Mesenteric fat pad (tissue), 1 donor: Measurements from ENCODE around the gene AKT2. TPM values are rescaled to one million over a fixed set of nuclear protein-coding genes. Genes with fewer than 3 reads are reported as not detected.

ENCODE experiments used
- DNase-seq: peaks from one replicate; pipeline ENCODE4 v3.0.0-alpha.2; 2020; ENCODE audit warnings: low spot score
- total RNA-seq: library from RNA; stranded (reverse); fragmentation: NEBNext Ultra II Directional; extraction: Animal tissue kit (Norgen Biotek cat#: 25700); gene quantifications from one replicate; pipeline ENCODE4 v1.2.1, GENCODE V29; 2021
- donor health status: DM: yes; HTN: yes; CAD: no.

Gene AKT2
- total RNA-seq, 1 donor from 2014 or later: 189 TPM

DNA sequence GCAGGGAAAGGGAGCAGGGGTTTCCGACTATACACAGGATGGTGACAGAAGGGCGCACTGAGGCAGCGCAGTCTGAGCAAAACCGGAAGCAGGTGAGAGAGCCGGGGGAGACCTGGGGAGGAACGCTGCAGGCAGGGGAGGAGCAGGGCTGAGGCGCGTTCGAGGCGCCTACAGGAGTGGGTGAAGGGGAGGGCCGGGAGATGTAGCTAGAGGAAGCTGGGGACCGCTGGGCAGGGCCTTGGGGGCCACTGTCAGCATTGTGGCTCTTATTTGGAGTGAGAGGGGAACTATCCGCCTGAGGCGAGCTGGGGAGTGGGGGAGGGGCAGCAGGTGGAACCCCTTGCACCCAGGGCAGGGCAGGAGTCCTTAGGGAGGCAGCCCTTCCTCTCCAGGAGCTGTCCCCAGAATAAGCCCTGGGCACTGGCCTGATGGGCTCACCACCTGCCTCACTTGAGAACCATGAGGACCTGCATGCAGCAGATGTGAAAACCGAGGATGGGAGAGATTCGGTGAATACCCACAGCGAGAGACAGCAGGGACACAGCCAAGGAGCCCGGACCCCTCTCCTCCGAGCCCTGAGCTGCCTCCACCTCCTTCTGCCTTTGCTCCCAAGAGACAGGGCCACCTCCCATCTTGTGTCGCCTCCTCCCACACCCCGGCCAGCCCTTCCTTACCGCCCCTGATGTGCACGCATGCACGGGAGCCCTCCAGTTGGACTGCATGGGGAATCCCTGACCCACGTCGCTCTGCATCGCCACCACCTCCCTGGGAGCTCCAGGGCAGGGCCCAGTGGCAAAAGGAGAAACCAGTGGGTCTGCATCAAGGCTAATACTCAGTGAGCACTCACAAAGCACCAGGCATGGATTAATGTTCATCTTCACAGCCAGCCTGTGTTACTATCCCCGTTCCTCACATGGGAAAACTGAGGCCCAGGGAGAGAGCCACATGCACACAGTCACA lies 10.3 kb downstream of the AKT2 start:
- no peak for DNase-seq

DNA sequence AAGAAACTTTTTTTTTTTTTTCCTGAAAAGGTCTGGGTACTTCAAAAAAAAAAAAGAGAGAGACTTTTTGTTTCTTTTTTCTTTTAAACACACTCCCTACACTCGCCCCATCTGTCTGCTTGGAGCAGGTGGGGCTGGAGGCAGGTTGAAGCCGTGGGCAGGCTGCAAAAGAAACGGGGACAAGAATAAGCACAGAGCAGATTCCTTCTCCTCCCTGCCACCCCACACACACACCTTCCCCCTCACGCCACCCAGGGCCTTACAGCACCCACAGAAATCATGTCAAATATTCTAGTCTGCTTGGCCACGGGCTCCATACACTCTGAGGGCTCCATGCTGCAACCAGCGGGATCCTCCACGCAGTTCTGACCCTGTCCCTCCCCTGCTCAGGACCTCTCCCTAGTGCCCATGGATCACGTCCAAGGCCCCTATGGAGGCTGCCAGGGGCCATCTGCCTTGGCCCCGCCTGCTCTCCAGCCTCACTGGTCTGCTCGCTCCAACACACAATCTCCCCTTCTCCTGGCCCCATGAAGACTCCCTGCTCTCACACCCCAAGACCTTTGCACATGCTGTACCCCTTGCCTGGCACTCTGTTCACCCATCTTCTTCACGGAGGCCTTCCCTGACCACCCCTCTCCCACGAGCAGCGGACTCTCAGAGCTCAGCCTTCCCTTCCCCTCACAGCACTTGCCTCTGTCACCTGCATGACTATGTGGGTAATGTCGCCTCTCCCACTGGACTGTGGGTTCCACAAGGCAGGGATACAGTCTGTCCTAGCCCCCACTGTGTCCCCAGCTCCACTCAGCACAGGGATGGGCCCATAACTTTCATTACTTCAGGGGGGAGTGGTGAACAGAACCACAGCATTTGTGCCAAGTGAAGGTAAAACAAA lies 11.4 kb downstream of the AKT2 start:
- no peak for DNase-seq

DNA sequence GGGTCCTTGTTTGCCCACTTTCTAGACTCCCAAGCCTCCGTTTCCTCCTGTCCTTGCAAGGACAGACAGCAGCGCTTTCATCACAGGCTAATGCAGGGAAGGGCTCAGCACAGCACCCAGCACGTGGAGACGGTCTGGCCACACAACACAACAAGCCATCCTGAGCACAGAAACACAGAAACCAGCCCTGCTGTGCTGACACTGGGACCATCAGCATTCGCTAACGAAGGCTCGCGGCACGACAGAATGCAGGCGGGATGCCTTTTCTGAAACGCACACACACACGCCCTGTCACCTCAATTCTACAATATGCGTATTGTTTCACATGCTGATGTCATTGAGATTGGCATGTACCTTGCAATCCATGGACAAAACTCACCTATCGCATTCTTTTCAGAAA lies 12.9 kb downstream of the AKT2 start:
- DNase-seq: no peak

DNA sequence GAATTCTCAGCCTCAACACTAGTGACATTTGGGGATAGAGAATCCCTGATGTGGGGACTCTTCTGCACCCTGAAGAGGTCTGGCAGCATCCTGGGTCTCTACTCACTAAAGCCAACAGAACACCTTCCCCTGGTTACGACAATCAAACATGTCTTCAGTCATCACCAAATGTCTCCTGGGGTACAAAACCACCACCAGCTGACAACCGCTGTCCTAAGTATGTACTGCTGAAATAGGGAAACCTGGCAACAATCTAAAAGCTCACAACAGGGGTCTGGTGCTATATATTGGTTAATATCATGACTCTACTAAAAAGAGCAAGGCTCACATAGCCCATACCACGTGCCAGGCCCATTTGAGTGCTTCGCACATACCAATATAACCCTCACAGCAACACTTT lies 13.4 kb downstream of the AKT2 start:
- DNase-seq: no peak

DNA sequence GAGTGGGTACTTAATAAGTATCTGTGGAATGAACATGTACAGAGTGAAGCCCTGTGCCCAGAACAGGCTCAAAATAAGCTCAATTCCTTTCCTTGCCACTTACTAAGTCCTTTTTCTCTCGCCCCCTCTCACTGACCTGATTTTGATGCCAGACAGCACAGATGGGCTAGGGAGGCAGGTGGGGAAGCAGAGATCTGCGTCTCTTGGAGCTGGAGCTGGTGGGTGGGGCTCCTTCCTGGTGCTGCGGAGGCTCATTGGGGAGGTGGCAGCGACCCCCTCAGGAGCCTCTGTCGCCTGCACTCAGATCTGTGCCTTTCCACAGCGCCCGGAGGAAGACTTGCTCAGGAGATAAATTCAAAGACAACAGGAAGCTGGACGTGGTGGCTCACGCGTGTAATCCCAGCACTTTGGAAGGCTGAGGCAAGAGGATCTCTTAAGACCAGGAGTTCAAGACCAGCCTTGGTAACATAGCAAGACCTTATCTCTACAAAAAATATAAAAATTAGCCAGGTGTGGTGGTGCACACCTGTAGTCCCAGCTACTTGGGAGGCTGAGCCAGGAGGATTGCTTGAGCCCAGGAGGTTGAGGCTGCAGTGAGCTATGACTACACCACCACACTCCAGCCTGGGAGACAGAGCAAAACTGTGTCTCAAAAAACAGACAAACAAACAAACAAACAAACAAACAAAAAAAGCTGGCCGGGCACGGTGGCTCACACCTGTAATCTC lies 14.6 kb downstream of the AKT2 start:
- no peak for DNase-seq

DNA sequence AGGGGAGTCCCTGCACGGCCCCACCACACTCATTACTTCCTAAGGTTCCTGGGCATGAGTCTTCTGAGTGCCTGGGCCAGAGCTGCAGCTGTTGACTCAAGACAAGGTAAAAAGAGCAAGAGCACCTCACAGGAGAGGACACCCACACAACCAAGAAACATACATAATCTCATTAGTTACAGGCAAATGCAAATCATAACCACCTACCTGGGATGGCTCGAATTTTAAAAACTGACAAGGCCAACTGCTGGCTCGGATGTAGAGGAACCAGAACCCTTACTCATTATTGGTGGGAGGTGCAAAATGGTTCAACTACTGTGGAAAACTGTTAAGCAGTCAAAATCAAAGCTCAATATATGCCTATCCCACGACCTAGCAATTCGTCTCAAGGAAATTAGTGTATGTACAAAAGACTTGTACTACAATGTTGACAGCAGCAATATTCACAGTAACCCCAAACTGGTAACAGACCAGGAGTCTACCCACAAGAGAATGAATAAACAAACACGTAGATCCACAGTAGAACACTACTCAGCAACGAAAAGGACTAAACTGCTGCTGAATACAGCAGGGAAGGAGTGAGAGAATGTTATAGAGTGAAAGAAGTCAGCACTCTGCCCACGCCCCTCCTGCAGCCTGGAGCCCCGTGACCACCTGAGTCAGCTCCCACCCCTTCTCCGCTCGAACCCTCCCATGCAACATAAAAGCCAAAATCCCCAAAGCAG lies 15.8 kb downstream of the AKT2 start:
- DNase-seq: no peak

DNA sequence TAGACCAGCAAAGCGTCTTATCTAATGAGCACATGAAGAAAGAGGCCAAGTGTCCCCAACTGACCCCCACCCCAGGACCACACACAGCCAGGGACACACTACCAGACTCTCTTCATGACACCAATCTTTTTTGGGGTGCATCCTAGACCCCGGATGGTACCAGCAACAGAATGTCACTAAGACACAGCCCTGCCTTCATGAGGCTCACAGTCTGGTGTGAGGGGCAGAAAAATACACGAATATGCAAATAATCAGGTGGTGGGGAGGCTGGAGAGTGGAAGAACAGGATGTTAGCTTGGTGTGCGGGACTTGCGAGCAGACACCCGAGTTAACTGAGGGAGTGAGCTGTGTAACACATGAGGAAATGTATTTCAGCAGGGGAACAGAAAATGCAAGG lies 17.5 kb downstream of the AKT2 start:
- DNase-seq: no peak

DNA sequence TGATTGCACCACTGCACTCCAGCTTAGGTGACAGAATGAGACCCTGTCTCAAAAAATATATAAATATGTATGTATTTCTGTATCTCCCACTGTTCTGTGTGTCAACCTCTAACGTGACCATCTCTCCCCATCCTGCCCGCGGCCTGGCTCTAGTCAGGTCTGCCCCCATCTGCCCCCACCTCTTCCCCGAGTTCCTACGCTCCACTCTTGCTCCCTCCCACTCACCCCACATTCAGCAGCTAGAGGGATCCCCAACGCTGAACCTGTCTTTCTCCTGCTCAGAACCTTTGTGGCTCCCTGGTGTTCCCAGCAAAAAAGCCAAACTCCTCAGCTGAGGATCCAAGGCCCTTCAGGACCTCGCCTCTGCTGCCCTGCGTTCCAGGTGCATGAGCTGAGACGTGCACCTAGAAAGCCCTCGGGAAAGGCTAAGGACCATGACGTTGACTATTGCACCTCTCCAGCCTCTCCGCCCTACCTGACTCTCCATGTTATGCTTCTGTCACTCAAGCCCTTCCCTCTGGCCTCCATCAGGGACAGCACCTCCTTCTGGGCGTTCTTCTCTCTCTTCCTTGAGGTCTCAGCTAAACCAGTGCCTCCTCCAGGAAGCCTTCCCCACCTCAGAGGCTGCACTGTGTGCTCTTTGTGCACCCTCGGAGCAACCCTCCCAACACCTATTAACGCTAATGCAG lies 18.1 kb downstream of the AKT2 start:
- DNase-seq: no peak

DNA sequence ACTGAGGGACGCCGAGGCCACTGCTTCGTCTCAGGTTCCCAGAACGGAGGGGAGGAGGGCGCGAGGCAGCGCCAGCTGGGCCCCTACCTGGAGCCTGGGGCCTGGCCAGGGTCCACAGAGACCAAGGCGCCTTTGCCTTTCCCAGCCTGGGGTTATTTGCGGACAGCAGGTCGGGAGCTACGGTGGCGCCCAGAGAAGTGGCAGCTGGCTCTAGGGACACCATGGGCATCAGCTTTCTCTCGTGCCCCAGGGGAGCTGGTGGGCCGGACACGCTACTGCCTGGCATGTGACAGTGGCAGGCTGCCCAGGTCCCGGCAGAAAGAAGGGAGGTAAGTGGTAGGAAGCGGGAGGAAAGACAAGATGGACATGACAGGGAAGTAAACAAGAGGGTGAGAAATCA lies 19.0 kb downstream of the AKT2 start:
- DNase-seq: no peak

DNA sequence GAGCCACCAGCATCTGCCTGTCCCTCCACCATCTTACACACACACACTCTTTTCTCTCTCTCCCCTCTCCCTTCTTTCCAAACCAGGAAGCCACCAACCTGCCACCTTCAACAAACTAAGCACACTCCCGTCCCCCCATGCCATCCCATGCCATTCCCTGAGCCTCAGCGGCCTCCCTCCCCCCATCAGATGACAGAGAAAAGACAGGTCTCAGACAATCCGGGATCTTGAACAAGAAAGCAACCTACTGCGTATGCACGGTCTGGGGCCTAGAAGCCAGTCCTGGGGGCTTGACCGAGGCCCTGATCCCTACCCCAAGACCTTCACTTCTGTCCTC lies 19.4 kb downstream of the AKT2 start:
- no peak for DNase-seq

DNA sequence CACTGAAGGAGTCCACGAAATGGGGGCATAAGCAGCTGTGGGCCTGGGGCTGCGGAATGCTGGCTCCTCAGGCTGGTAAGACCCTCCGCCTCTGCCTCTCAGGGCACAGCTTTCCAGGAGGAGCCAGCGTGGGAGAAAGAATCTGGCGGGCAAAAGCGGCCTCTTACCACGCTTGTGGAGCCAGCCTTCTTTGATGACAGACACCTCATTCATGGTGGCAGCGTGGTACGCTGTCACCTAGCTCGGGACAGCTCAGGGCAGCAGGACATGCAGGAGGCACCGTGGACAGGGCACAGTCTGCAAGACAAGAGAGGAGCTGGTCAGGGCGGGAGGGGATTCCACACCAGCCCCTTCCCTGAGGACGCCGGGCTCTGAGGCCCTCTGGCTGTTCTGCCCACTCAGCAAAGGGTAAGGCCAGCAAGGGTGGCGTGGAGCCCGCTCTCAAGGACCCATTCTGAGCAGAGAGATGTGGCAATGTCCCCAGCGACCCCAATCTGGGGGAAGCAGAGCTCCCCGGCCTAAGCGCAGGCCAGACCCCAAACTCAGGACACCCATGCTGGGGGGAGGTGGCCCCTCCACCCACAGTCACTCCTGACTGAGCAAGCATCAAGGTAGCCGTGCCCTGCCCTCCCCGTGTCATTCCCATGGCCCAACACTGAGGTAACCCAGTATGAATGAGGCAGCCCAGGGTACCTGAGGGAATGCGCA lies 19.9 kb downstream of the AKT2 start:
- DNase-seq: no peak

DNA sequence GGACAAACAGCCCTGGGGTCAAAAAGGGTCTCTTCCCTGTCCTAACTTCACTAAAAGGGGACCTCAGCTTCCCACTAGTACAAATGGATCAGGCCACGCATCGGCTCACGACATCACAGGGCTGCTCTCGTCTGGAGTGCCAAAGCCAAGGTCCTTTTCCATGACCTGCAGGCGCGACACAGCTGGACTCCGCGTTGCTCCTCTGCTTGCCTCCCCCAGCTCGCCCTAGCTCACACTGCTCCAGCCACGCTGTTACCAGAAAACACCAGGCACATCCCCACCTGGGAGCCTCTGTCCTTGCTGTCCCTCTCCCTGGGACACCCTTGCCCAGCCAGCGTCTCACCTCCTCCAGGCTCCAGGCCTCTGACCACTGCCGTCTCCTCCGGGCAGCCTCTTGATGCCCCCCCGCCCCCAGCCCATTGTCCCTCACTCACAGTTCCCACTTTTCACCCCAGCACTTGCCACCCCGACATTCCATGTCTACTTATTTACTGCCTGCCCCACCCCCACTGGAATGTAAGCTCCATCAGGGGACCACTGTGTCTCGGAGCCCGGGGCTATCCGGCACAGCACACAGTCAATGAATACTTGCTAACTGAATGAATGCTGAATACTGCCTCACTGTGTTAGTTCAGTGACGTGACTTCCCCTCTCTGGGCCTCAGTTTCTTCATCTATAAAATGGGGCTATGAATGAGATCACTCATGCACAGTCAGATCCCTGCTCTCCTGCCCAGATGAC lies 20.7 kb downstream of the AKT2 start:
- DNase-seq: no peak

DNA sequence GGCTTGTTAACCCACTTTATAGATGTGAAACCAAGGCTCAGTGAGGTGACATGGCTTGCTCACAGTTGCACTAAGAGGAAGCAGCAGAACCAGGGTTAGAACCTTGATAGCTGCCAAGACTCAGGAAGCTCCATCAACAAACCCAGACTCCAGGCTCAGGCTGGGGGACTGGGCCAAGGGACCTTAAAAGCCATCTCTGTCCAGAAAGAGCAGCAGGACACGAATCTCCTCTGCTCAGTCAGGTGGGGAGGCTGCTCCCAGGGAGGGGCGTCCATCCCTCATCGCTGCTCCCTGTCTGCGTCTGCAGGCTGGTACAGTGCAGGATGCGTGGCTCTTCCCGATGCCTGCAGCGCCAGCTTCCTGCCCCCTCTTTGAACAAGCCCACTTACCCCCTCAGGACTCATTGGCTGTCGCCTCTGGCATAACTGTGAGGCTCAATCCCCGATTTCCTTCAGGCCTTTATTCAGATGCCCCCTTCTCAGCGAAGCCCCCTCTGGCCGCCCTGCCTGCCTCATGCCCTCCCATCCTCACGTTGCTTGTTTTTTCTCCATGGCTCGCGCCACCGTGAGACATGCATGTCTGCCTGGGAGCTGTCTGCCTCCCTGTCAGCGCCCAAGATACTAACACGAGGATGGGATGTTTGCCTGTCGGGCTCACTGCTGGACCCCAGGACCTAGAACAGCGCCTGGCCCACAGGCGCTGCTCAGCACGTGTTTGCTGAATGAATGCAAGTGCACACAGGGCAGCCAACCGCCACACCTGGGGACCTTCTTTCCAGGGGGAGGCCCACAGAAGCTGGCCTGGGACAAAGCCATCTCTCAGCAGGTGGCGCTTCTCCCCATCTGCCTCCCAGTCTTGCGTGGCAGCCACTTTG lies 21.5 kb downstream of the AKT2 start:
- no peak for DNase-seq

DNA sequence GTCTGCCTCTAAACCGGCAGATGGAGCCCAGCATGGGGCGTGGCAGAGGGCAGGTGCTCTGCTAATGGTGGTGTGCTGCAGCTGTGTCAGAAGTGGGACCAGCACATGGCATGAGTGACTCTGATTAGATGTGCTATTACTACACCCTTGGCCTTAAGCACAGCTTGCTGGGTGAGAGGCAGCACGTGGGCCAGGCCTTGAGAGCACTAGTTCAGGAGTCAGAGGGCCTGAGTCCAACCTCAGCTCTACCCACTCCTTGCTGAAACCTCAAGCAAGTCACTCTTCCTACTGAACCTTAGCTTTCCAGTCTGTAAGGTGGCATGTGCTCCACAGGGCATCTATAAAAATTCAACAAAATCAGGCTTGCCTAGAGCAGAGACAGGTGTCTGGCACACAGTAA lies 22.7 kb downstream of the AKT2 start:
- no peak for DNase-seq

DNA sequence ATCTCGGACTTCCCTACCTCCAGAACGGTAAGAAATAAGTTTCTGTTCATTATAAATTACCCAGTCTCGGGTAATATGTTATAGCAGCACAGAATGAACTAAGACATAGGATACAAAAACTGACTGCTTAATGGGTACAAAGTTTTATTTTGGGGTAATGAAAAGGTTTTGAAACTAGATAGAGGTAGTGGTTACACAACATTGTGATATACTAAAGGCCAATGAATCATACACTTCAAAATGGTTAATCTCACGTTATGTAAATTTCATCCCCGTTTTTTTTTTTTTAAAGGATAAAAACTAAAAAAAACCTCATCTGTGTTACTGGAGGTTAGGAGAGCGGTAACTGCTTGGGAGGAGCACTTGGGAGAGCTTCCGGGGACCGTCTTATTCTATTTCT lies 23.5 kb downstream of the AKT2 start:
- DNase-seq: no peak

DNA sequence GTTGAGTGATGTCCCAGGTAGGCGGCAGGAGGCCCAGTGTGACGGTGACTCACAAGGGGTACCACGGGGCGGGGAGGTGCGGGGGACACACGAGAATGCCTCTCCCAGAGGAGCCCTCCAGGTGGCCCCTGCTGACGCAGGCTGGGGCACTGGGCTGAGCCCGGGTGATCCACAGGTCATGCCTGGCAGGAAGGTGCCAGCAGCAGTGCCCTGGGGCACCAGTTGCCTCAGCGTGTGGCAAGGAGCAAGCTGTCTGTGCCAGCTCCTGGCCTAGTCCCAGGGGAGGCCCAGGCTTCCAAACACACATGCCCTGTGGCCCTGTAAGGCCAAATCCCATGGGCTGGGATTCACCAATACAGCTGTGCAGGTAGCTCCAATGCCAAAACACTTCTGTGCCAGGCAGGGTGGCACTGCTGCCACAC lies 28.0 kb downstream of the AKT2 start:
- DNase-seq: no peak

DNA sequence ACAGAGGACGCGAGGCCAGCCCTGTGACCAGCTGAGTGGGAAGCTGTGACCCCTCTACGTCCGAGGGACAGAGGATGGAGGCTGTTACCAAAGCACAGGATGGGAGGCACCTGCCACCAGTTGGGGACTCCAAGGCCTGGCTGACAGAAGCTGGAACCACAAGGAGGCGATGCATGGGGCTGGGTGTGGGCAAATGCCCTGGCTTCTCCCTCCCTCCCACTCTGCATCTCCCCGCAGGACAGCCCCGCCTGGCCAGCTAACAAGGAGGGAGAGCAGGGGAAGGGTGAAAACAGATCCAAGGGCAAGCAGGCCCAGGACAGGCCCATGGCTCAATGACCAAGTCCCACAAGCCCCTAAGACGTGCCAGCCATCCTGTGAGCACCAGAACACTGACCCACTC lies 28.6 kb downstream of the AKT2 start:
- DNase-seq: no peak

DNA sequence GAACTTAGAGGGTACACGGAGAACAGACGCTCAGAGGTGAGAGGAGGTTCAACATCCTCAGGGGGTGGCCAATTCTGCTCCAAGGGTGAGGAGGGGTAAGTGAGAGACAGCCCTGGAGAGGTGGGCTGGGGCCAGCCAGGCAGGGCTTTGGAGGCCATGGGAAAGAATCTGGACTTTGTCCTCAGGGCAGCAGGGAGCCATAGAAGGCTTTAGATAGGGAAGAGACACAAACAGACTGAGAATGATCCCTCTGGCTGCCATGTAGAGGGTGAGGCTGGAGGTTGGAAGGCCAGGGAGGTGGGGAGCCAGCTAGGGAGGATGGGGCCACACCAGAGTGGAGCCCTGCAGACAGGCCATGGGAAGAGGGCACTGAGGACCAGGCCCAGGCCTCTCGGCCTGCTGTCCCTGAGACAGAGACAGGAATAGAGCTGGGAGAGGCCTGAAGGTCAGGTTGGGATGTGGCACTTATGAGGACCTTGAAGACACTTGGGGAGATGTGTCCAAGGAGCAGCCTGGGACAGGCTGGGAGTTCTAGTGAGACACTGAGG lies 29.5 kb downstream of the AKT2 start:
- no peak for DNase-seq
